ENCODE results near the gene RAB9A.

Gene RAB9A

GRCh38 chrX:13752141-13752540, 63.2 kb downstream of the RAB9A start:
- no peak for DNase-seq

DNA sequence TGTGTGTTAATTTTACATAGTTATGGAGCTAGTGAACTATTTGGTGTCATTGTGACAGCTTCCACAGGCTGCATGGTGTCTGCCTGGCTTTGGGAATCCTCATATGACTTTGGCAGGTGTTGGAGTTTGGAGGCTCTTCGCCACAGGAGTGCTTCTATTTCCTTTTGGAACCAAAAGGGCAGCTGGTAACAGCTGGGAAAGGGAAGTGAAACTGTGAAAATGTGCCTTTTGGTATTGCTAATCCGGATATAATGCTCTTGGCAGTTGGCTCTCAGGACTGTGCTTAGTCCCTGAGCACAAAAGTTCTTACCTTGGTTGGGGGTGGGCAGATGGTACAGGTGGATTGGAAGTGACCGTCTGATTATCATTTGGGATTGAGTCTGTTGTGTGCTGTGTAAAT, 63.7 kb downstream of the RAB9A start:
- DNase-seq: no peak

DNA sequence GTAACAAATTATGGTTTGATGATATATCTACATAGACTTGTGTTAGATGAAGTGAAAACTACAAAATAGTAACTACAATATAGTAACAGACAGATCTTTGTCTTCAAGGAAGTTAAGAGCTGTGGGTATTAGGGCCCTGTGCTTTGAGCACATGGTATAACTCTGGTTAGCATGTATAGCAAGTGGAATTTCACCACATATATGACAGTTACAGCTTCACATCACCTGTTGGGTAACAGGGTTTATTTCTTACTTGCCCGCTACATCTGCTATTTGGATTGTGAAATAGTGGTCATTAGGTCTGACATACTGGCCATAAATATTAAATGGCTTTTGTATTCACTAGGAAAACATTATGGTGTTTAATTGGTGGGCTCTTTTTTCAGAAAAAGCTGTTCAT, 65.8 kb downstream of the RAB9A start:
- no peak for DNase-seq

DNA sequence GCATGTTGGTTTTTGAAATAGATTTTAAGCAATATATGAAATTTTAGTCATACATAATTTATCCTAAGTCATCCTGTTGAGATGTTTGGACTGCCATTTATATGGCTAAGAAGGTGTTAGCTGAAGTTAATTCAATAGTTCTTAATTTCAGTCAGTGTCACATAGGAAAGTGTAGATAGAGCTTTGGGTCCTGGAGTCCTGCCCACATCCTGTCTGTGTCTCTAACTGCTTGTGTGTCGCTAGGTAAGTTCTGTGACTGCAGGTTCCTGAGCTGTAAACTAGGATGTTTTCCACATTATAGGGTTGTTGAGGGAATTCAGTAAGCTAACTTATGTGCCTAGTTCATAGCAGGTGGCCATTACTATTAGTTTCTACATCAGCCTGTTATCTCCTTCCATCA, 66.3 kb downstream of the RAB9A start:
- DNase-seq: no peak

DNA sequence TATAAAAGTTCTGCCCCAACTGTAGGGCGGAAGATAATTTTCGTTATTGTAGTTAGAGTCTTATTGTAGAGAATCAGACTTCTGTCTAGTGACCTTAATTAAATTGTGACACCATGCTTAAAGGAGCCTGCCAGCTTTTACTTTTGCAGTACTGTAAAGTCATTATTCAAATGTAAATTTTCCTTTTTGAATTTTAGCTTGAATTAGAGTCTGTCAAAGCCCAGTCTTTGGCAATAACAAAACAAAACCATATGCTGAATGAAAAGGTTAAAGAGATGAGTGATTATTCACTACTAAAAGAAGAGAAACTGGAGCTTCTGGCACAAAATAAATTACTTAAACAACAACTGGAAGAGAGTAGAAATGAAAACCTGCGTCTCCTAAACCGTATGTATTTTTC, 67.5 kb downstream of the RAB9A start:
- no peak for DNase-seq

DNA sequence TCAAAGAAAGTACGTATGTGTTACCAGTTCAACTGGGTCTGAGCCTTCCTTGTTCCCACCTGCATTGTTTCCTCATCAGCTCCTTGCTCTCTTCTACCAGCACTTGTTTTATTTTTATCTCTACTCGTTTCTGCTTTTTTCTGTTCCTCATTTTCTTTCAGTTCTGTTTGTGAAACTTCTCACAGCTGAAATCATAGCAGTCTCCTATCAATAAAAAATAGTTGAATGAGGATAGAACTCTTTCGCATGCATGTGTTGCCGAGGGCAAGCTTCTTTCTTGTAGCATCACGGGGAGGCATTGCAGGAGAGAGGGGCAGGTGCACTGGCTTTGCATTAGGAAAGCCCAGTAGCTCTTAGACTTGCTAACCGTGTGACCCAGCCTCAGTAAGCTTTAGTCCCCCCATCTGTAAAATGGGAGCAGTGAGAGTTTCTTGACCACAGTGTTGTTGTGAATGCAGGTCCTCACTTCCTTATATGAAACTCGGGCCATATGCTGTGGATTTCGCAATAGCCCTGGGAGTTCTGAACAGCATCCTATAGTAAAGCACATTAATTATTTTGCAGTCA, 70.3 kb downstream of the RAB9A start:
- no peak for DNase-seq
